H1 (cell line): ENCODE data around the gene ZNF777. TPM values are rescaled to one million over a fixed set of nuclear protein-coding genes. Genes with fewer than 3 reads are reported as not detected.

Source experiments
- CBX5 ChIP-seq: fragments of 300-800, 300-1000 bp; sonication (generic); IDR thresholded peaks from 2 replicates; pipeline ENCODE4 v1.7.1; 2016; ENCODE audit warnings: antibody characterized with exemption, low read length, low read depth
- EZH2 ChIP-seq: fragments of 200-600 bp; sonication (generic); IDR thresholded peaks from 2 replicates; pipeline ENCODE4 v1.7.1; 2012; ENCODE audit warnings: low read depth, mild to moderate bottlenecking, moderate library complexity, low read length, inconsistent platforms; ENCODE audit not compliant: severe bottlenecking
- POLR2A ChIP-seq, 2 experiments: IDR thresholded peaks; 1 replicate in 1 of 2; 2 replicates in 1 of 2; pipeline ENCODE4 v1.6.1; 2011; ENCODE audit warnings: low read depth in 2 of 2, low read length in 2 of 2, mild to moderate bottlenecking in 2 of 2; ENCODE audit errors: control extremely low read depth in 1 of 2
- RAD21 ChIP-seq, 2 experiments: IDR thresholded peaks in 1 of 2; conservative IDR thresholded peaks in 1 of 2; 2 replicates each; pipeline ENCODE4 v1.6.1; 2011; ENCODE audit warnings: low read depth in 2 of 2, low read length in 2 of 2, improper control_type of control experiment in 1 of 2, inconsistent platforms in 1 of 2, mild to moderate bottlenecking in 1 of 2, moderate library complexity in 1 of 2
- RNF2 ChIP-seq: fragments of 200-900, 300-1000 bp; sonication (generic); IDR thresholded peaks from 2 replicates; pipeline ENCODE4 v1.7.1; 2016; ENCODE audit warnings: borderline replicate concordance, low read depth, mild to moderate bottlenecking, antibody characterized with exemption, low read length; ENCODE audit not compliant: poor library complexity, severe bottlenecking; ENCODE audit errors: missing control alignments
- polyA plus RNA-seq, 7 experiments: library from polyadenylated mRNA; depleted of rRNA in 3 of 7; stranded (reverse) in 5 of 7; unstranded in 2 of 7; fragments of >200 nt in 5 of 7; fragments of 200-250 nt in 2 of 7; gene quantifications; 1 replicate in 5 of 7; 2 replicates in 1 of 7; 4 replicates in 1 of 7; pipeline versions ENCODE4 v1.2.1 to v1.2.3, GENCODE V29; 2011 to 2013; ENCODE audit warnings: missing spikeins in 2 of 7, mixed read lengths in 2 of 7
- total RNA-seq: library from RNA; stranded (reverse); fragmentation: NEBNext Ultra II Directional; extraction: Animal tissue kit (Norgen Biotek cat#: 25700); gene quantifications from 2 replicates; pipeline ENCODE4 v1.2.1, GENCODE V29; 2021

The ZNF777 gene
- total and polyA plus RNA-seq, 2 of the 8 experiments (the other 6 are each of a cell fraction or from before 2014, with no cell fraction given) = 8.0 to 10.1 TPM

- TF ChIP-seq RNF2 (no peak), EZH2 (no peak), CBX5 (no peak), RAD21 (IDR thresholded peaks at IDR 0.05 in 1 of 2, conservative IDR thresholded peaks at IDR 0.05 in 1 of 2; ENCODE audit: low read depth in 2 of 2, low read length in 2 of 2) (no peak), POLR2A (IDR thresholded peaks at IDR 0.05; ENCODE audit: control extremely low read depth in 1 of 2, low read depth in 2 of 2, low read length in 2 of 2) (no peak)
Measured at GRCh38 chr7:149449897-149450296, 11.0 kb downstream of the ZNF777 start (continued).
